ENCODE measurements around the gene LRRK1.

DNA sequence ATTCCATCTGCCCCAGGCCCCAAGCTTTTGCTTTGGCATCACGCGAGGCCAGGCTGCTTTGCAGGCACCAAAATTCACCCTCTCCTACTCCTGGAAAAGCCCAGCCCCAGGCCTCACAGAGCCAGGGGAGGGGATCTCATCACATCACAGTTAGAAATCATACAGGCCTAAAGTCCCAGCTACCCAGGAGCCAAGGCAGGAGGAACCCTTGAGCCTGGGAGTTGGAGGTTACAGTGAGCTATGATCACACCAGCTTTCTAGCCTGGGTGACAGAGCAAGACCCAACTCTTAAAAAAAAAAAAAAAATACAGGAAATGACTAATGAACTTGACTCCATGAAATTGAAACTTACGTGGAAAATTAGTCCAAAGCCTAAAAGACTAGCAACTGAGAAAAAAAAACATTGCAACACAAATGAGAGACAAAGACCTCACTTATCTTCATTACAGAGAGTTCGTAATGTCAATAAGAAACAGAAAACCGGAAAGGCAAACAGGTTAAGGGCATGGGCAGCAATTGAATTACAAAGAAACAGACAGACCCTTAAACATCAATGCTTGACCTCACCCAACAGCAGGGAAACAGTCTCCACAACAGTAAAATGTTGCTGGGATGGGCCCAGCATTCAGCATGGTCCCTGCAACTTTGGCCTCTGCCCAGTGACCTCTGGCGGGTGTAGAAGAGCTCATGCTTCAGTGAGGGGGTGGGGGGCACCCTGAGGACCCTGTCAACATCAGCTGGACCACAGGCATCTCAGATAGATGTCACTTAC lies 151.5 kb downstream of the LRRK1 start:
- no peak for TF ChIP-seq EZH2 (IDR thresholded peaks at IDR 0.05; ENCODE audit: borderline replicate concordance, low read length)
- TF ChIP-seq, protein P1, sequence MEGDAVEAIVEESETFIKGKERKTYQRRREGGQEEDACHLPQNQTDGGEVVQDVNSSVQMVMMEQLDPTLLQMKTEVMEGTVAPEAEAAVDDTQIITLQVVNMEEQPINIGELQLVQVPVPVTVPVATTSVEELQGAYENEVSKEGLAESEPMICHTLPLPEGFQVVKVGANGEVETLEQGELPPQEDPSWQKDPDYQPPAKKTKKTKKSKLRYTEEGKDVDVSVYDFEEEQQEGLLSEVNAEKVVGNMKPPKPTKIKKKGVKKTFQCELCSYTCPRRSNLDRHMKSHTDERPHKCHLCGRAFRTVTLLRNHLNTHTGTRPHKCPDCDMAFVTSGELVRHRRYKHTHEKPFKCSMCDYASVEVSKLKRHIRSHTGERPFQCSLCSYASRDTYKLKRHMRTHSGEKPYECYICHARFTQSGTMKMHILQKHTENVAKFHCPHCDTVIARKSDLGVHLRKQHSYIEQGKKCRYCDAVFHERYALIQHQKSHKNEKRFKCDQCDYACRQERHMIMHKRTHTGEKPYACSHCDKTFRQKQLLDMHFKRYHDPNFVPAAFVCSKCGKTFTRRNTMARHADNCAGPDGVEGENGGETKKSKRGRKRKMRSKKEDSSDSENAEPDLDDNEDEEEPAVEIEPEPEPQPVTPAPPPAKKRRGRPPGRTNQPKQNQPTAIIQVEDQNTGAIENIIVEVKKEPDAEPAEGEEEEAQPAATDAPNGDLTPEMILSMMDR (conservative IDR thresholded peaks at IDR 0.05 in 1 of 2, IDR thresholded peaks at IDR 0.05 in 1 of 2; ENCODE audit: extremely low read depth in 1 of 2, insufficient read depth in 1 of 2, low read depth in 1 of 2, low read length in 2 of 2), result no peak

All from mammary epithelial cell (primary cell).